ENCODE measurements around the gene SEMA3E. TPM values are rescaled to one million over a fixed set of nuclear protein-coding genes. Genes with fewer than 3 reads are reported as not detected.

Gene SEMA3E
- total and polyA plus RNA-seq, 8 donors: 0.23 to 2.0 (median 0.97) TPM

DNA sequence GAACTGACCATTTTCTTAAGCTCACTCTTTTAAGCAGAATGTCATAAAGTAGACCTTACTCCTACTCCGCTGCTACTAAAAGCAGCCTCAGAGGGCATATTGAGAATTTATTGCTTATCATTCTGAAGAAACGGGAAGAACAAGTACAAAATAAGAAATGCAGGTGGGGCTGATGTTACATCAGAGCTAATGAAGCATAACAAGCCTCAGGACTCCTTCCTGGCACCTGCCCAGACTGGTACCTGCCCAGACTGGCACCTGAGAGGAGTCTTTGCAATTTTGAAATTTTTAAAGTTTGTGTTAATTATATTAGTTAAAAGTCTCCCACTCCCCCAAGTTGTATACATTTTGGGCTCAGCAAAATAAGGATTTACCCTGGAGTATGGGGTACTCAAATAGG, 162.4 kb downstream of the SEMA3E start:
- Histone ChIP-seq H3K27ac (no peak overlapping the region), H3K36me3 (no peaks in the 10 kb centered on the region), H3K27me3 (no peaks in the 10 kb centered on the region), H3K9me3 (no peaks in the 10 kb centered on the region), H3K4me3 (no peak overlapping the region), H3K4me1 (no peaks in the 10 kb centered on the region)
- TF ChIP-seq, protein P1, sequence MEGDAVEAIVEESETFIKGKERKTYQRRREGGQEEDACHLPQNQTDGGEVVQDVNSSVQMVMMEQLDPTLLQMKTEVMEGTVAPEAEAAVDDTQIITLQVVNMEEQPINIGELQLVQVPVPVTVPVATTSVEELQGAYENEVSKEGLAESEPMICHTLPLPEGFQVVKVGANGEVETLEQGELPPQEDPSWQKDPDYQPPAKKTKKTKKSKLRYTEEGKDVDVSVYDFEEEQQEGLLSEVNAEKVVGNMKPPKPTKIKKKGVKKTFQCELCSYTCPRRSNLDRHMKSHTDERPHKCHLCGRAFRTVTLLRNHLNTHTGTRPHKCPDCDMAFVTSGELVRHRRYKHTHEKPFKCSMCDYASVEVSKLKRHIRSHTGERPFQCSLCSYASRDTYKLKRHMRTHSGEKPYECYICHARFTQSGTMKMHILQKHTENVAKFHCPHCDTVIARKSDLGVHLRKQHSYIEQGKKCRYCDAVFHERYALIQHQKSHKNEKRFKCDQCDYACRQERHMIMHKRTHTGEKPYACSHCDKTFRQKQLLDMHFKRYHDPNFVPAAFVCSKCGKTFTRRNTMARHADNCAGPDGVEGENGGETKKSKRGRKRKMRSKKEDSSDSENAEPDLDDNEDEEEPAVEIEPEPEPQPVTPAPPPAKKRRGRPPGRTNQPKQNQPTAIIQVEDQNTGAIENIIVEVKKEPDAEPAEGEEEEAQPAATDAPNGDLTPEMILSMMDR (IDR thresholded peaks at IDR 0.05): no peak
- FAIRE-seq: no peak
- intact Hi-C loops (cut with DNase I): no loop called here
- ATAC-seq: no peak
- no peak for DNase-seq
- 61 to 75% methylated on average over 2 of the region's 2 CpGs for WGBS, 2 donors

DNA sequence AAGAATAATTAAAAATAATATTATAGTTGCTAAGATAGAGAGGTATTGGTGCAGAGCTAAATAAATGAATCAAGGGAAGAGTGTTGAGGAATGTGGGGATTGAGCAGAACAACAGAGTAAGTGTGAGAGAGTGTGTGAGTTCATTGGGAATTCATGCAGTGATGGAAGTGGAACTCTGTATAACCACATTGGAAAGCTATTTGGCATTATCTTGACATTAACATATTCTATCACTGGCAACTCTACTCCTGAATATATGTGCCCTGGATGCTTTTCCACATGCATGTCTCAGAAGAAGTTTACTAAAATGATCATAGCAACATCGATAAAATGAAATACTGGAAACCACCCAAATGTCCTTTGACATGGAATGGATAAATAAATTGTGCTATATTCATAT, 164.1 kb downstream of the SEMA3E start:
- no peak overlapping the region for H3K4me3 ChIP-seq
- TF ChIP-seq, protein P1 (IDR thresholded peaks at IDR 0.05): no peak
- 52 to 69% methylated on average over 1 of the region's 1 CpG for WGBS, 2 donors
- no peak for FAIRE-seq
- no peak overlapping the region for H3K27ac ChIP-seq
- DNase-seq: no peak
- no peaks in the 10 kb centered on the region for H3K27me3 ChIP-seq
- intact Hi-C loops (cut with DNase I): no loop called here
- no peaks in the 10 kb centered on the region for H3K9me3 ChIP-seq
- no peak for ATAC-seq
- H3K36me3 ChIP-seq: no peaks in the 10 kb centered on the region
- no peaks in the 10 kb centered on the region for H3K4me1 ChIP-seq

DNA sequence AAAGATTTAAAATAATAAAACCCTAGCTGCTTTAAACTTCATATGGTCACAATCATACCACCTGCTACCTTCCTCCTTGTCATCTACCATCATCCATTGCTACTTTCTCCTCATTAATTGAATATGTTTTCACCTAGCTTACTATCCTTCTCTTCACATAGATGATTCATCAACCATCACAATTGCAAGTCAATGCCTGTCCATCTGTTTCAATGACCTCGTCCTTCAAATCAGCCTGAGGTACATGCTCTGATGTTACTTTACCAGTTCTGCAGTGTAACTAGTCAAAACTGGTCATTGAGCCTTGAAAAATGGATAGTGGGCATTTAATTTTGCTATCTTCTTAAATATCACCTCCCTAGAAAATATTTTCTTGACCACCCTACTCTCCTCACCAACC, 164.7 kb downstream of the SEMA3E start:
- no peaks in the 10 kb centered on the region for H3K36me3 ChIP-seq
- no peak for ATAC-seq
- no peaks in the 10 kb centered on the region for H3K9me3 ChIP-seq
- FAIRE-seq: no peak
- WGBS, 2 donors: 61 to 76% methylated on average over 1 of the region's 1 CpG
- DNase-seq: no peak
- TF ChIP-seq, protein P1 (IDR thresholded peaks at IDR 0.05): no peak
- no peak overlapping the region for H3K27ac ChIP-seq
- H3K4me3 ChIP-seq: no peak overlapping the region
- no peaks in the 10 kb centered on the region for H3K27me3 ChIP-seq
- H3K4me1 ChIP-seq: no peaks in the 10 kb centered on the region
- intact Hi-C loops (cut with DNase I): no loop called here

DNA sequence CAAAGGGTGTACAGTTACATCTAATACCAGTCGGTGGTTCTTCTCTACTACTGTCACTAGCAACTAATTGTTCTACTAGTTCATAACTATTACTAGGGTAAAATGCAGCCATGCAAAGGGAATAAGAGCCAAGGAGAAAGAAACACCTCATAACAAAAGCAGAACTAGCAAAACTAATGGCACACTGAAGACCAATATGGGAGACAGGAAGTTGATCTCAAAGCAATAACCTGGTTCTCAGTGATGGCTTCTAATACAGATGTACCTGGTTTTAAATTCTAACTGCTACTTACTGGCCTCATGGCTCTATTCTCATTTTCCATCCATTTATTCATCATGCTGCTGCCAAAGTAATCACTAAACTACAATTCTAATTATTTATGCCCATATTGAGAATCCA, 170.3 kb downstream of the SEMA3E start:
- TF ChIP-seq, protein P1 (IDR thresholded peaks at IDR 0.05): no peak
- Histone ChIP-seq H3K27me3 (no peaks in the 10 kb centered on the region), H3K4me1 (no peaks in the 10 kb centered on the region), H3K27ac (no peak overlapping the region), H3K9me3 (no peaks in the 10 kb centered on the region), H3K4me3 (no peak overlapping the region), H3K36me3 (no peaks in the 10 kb centered on the region)
- FAIRE-seq (no peak), DNase-seq (no peak), ATAC-seq (no peak)
- intact Hi-C loops (cut with DNase I): no loop called here
- WGBS, 2 donors: 40 to 54% methylated on average over 1 of the region's 1 CpG

DNA sequence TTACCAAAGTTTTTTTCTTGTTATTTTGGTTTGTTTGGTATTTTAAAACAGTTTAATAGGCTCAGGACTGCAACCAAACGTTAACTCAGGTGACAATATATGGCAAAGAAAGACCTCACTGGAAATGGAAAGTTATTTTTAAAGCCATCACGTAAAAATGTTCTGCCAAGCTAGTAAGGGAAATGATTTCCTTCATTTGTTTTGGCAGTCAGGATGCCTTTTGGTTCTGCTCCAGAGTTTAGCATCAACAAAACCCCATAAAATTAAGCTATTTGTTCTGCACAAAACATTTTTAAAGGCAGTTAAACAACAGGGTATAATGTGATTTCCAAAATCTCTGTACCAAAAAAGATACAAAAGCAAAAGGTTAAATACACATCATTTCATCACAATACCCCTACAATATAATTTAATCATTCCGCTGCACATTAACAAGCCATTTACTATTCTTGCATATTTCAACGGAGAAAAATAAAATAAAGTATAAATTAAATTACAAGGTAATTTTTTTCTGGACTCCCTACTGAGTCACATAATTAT, 172.4 kb downstream of the SEMA3E start:
- intact Hi-C loops (cut with DNase I): no loop called here
- FAIRE-seq (no peak), DNase-seq (no peak), ATAC-seq (no peak)
- H3K27ac ChIP-seq: no peak overlapping the region
- no peaks in the 10 kb centered on the region for H3K36me3 ChIP-seq
- no peak overlapping the region for H3K4me3 ChIP-seq
- no peaks in the 10 kb centered on the region for H3K9me3 ChIP-seq
- 43 to 53% methylated on average over 4 of the region's 4 CpGs for WGBS, 2 donors
- H3K4me1 ChIP-seq: no peaks in the 10 kb centered on the region
- H3K27me3 ChIP-seq: no peaks in the 10 kb centered on the region
- TF ChIP-seq, protein P1 (IDR thresholded peaks at IDR 0.05): no peak
